Activated CD8-positive, alpha-beta T cell treated with anti-CD3 and anti-CD28 coated beads for 36 hours (primary cell): ENCODE measurements around the gene GRM8. TPM values are rescaled to one million over a fixed set of nuclear protein-coding genes. Genes with fewer than 3 reads are reported as not detected.

ENCODE experiments used
- ATAC-seq: fragments of 200-7000 bp; cut with Tn5 transposase; one replicate; pipeline ENCODE4 v1.10.0; 2021; ENCODE audit warnings: mild to moderate bottlenecking, moderate library complexity
- CTCF ChIA-PET: fragments of 350-600 bp; sonication (Branson Sonifier 250); formaldehyde crosslinking; loops from one replicate; lab custom pipeline; 2021; ENCODE audit warnings: antibody characterized with exemption; lab: Charles Lee
- POLR2A ChIA-PET: fragments of 350-600 bp; sonication (Branson Sonifier 250); formaldehyde crosslinking; loops from one replicate; lab custom pipeline; 2021; ENCODE audit warnings: antibody characterized with exemption; lab: Charles Lee
- DNase-seq: peaks from one replicate; pipeline ENCODE4 v3.0.0-alpha.2; 2020
- H3K27ac Mint-ChIP-seq: one replicate; pipeline ENCODE4 v1.8.0; 2021; ENCODE audit warnings: mild to moderate bottlenecking, mixed read lengths
- H3K27me3 Mint-ChIP-seq: one replicate; pipeline ENCODE4 v1.8.0; 2021; ENCODE audit warnings: mixed read lengths
- H3K36me3 Mint-ChIP-seq: one replicate; pipeline ENCODE4 v1.8.0; 2021; ENCODE audit warnings: low read depth, mixed read lengths
- H3K4me1 Mint-ChIP-seq: one replicate; pipeline ENCODE4 v1.8.0; 2021; ENCODE audit warnings: low read depth, mixed read lengths
- H3K4me3 Mint-ChIP-seq: one replicate; pipeline ENCODE4 v1.8.0; 2021; ENCODE audit warnings: mild to moderate bottlenecking, moderate library complexity, mixed read lengths
- H3K9me3 Mint-ChIP-seq: one replicate; pipeline ENCODE4 v1.8.0; 2021; ENCODE audit warnings: mixed read lengths
- CTCF ChIP-seq: fragments of 200-600 bp; IDR thresholded peaks from one replicate; pipeline ENCODE4 v1.8.0; 2022; ENCODE audit warnings: antibody characterized with exemption, mild to moderate bottlenecking
- intact Hi-C: fragments of 100-400 bp; cut with micrococcal nuclease; formaldehyde crosslinking; loops from one replicate; pipeline ENCODE4 v1.10.0; 2022
- total RNA-seq, 2 experiments: library from RNA; stranded (reverse); gene quantifications; one replicate each; pipeline ENCODE4 v1.2.3, GENCODE V29; 2021

Gene GRM8
- total RNA-seq, 2 experiments from 2014 or later: not detected

- no peak overlapping the region for H3K4me3 Mint-ChIP-seq
- ChIA-PET CTCF (no interaction called here), POLR2A (no interaction called here)
- no peak overlapping the region for H3K27ac Mint-ChIP-seq
- H3K36me3 Mint-ChIP-seq: no peaks in the 10 kb centered on the region
- H3K9me3 Mint-ChIP-seq: no peaks in the 10 kb centered on the region
- peaks cover 13% of the 10 kb centered on the region for H3K27me3 Mint-ChIP-seq
- intact Hi-C loops: no loop called here
- TF ChIP-seq CTCF: no peak
- ATAC-seq (no peak), DNase-seq (no peak)
- no peaks in the 10 kb centered on the region for H3K4me1 Mint-ChIP-seq
Observed at GRCh38 chr7:127039541-127039940, 213.2 kb downstream of the GRM8 start.

- no peak for DNase-seq
- intact Hi-C loops: no loop called here
- H3K27me3 Mint-ChIP-seq: peaks cover 18% of the 10 kb centered on the region
- ChIA-PET POLR2A (no interaction called here), CTCF (interaction anchor here (0.6 kb wide), 1 partner anchor 17 kb away, joined by 3 read pairs; no protein-coding TSS in a partner anchor)
- ATAC-seq: no peak
- no peak for TF ChIP-seq CTCF
- H3K4me1 Mint-ChIP-seq: no peaks in the 10 kb centered on the region
- no peaks in the 10 kb centered on the region for H3K9me3 Mint-ChIP-seq
- no peaks in the 10 kb centered on the region for H3K36me3 Mint-ChIP-seq
- no peak overlapping the region for H3K4me3 Mint-ChIP-seq
- H3K27ac Mint-ChIP-seq: no peak overlapping the region
Observed at GRCh38 chr7:127035203-127035849, 217.4 kb downstream of the GRM8 start.

GRCh38 chr7:127034186-127034806, 218.4 kb downstream of the GRM8 start:
- CTCF ChIA-PET: no interaction called here
- POLR2A ChIA-PET: no interaction called here
- no peaks in the 10 kb centered on the region for H3K36me3 Mint-ChIP-seq

GRCh38 chr7:127029823-127030222, 222.9 kb downstream of the GRM8 start:
- Mint-ChIP-seq H3K4me1 (no peaks in the 10 kb centered on the region), H3K9me3 (peaks cover 2% of the 10 kb centered on the region), H3K27me3 (peaks cover 5% of the 10 kb centered on the region), H3K36me3 (no peaks in the 10 kb centered on the region), H3K4me3 (no peak overlapping the region), H3K27ac (no peak overlapping the region)
- intact Hi-C loops: no loop called here
- DNase-seq (no peak), ATAC-seq (no peak)
- POLR2A ChIA-PET: no interaction called here
- no peak for TF ChIP-seq CTCF
- CTCF ChIA-PET: no interaction called here

More at GRCh38 chr7:127034186-127034806, 218.4 kb downstream of the GRM8 start:
- H3K4me1 Mint-ChIP-seq: no peaks in the 10 kb centered on the region
- no peak for ATAC-seq
- peaks cover 18% of the 10 kb centered on the region for H3K27me3 Mint-ChIP-seq
- no peaks in the 10 kb centered on the region for H3K9me3 Mint-ChIP-seq
- no peak overlapping the region for H3K27ac Mint-ChIP-seq
- no peak overlapping the region for H3K4me3 Mint-ChIP-seq
- no peak for TF ChIP-seq CTCF
- no peak for DNase-seq
- intact Hi-C loops: no loop called here

DNA sequence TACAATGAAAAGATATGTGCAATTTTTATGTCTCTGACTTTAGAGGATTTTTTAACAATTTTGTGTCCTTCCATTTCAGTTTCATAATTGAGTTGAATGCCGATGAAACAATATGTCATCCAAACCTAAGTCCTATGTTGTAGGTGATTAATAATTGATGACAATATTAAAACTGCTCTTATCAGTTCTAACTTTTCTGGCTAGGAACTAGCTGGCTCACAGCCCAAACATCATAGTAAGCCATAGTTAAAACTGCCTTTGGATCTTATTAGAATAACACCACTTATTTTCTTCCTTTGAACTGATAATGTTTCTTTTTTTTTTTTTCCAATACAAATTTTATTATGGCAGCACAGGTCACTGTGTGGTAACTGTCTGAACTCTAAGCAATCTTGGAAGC, 230.9 kb downstream of the GRM8 start:
- ChIA-PET CTCF (no interaction called here), POLR2A (no interaction called here)
- TF ChIP-seq CTCF: no peak
- Mint-ChIP-seq H3K4me1 (no peaks in the 10 kb centered on the region), H3K36me3 (no peaks in the 10 kb centered on the region), H3K27ac (no peak overlapping the region), H3K4me3 (no peak overlapping the region), H3K27me3 (no peaks in the 10 kb centered on the region), H3K9me3 (no peaks in the 10 kb centered on the region)
- no peak for ATAC-seq
- DNase-seq: no peak
- intact Hi-C loops: no loop called here
